ENCODE measurements around the gene LTB.

Gene LTB

DNA sequence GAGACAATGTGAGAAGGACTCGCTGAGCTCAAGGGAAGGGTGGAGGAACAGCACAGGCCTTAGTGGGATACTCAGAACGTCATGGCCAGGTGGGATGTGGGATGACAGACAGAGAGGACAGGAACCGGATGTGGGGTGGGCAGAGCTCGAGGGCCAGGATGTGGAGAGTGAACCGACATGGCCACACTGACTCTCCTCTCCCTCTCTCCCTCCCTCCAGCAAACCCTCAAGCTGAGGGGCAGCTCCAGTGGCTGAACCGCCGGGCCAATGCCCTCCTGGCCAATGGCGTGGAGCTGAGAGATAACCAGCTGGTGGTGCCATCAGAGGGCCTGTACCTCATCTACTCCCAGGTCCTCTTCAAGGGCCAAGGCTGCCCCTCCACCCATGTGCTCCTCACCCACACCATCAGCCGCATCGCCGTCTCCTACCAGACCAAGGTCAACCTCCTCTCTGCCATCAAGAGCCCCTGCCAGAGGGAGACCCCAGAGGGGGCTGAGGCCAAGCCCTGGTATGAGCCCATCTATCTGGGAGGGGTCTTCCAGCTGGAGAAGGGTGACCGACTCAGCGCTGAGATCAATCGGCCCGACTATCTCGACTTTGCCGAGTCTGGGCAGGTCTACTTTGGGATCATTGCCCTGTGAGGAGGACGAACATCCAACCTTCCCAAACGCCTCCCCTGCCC lies 5.2 kb downstream of the LTB start:
- peak in 1 of 4 experiments; percentile 49 for DNase-seq (ENCODE audit: low read depth in 4 of 4, low spot score in 1 of 4)

DNA sequence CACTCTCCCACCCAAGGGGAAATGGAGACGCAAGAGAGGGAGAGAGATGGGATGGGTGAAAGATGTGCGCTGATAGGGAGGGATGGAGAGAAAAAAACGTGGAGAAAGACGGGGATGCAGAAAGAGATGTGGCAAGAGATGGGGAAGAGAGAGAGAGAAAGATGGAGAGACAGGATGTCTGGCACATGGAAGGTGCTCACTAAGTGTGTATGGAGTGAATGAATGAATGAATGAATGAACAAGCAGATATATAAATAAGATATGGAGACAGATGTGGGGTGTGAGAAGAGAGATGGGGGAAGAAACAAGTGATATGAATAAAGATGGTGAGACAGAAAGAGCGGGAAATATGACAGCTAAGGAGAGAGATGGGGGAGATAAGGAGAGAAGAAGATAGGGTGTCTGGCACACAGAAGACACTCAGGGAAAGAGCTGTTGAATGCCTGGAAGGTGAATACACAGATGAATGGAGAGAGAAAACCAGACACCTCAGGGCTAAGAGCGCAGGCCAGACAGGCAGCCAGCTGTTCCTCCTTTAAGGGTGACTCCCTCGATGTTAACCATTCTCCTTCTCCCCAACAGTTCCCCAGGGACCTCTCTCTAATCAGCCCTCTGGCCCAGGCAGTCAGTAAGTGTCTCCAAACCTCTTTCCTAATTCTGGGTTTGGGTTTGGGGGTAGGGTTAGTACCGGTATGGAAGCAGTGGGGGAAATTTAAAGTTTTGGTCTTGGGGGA lies 6.1 kb downstream of the LTB start:
- DNase-seq (ENCODE audit: low read depth in 4 of 4, low spot score in 1 of 4) = no peak

- DNase-seq (ENCODE audit: low read depth in 4 of 4, low spot score in 1 of 4) = peak; percentile 66 to 90 (median 77)
Measured at GRCh38 chr6:31575335-31575901, 6.8 kb downstream of the LTB start, which contains the start of gene TNF. Gene TNF (plus strand): TSS chr6:31575565. CDS start chr6:31575742, 177 bp downstream.

DNA sequence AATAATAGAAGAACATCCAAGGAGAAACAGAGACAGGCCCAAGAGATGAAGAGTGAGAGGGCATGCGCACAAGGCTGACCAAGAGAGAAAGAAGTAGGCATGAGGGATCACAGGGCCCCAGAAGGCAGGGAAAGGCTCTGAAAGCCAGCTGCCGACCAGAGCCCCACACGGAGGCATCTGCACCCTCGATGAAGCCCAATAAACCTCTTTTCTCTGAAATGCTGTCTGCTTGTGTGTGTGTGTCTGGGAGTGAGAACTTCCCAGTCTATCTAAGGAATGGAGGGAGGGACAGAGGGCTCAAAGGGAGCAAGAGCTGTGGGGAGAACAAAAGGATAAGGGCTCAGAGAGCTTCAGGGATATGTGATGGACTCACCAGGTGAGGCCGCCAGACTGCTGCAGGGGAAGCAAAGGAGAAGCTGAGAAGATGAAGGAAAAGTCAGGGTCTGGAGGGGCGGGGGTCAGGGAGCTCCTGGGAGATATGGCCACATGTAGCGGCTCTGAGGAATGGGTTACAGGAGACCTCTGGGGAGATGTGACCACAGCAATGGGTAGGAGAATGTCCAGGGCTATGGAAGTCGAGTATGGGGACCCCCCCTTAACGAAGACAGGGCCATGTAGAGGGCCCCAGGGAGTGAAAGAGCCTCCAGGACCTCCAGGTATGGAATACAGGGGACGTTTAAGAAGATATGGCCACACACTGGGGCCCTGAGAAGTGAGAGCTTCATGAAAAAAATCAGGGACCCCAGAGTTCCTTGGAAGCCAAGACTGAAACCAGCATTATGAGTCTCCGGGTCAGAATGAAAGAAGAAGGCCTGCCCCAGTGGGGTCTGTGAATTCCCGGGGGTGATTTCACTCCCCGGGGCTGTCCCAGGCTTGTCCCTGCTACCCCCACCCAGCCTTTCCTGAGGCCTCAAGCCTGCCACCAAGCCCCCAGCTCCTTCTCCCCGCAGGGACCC lies 7.8 kb downstream of the LTB start:
- peak in 2 of 4 experiments; percentile 30 to 71 for DNase-seq (ENCODE audit: low read depth in 4 of 4, low spot score in 1 of 4)

DNA sequence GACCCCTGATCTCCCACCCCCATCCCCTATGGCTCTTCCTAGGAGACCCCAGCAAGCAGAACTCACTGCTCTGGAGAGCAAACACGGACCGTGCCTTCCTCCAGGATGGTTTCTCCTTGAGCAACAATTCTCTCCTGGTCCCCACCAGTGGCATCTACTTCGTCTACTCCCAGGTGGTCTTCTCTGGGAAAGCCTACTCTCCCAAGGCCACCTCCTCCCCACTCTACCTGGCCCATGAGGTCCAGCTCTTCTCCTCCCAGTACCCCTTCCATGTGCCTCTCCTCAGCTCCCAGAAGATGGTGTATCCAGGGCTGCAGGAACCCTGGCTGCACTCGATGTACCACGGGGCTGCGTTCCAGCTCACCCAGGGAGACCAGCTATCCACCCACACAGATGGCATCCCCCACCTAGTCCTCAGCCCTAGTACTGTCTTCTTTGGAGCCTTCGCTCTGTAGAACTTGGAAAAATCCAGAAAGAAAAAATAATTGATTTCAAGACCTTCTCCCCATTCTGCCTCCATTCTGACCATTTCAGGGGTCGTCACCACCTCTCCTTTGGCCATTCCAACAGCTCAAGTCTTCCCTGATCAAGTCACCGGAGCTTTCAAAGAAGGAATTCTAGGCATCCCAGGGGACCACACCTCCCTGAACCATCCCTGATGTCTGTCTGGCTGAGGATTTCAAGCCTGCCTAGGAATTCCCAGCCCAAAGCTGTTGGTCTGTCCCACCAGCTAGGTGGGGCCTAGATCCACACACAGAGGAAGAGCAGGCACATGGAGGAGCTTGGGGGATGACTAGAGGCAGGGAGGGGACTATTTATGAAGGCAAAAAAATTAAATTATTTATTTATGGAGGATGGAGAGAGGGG lies 8.8 kb downstream of the LTB start:
- DNase-seq (ENCODE audit: low read depth in 4 of 4, low spot score in 1 of 4) = no peak

DNA sequence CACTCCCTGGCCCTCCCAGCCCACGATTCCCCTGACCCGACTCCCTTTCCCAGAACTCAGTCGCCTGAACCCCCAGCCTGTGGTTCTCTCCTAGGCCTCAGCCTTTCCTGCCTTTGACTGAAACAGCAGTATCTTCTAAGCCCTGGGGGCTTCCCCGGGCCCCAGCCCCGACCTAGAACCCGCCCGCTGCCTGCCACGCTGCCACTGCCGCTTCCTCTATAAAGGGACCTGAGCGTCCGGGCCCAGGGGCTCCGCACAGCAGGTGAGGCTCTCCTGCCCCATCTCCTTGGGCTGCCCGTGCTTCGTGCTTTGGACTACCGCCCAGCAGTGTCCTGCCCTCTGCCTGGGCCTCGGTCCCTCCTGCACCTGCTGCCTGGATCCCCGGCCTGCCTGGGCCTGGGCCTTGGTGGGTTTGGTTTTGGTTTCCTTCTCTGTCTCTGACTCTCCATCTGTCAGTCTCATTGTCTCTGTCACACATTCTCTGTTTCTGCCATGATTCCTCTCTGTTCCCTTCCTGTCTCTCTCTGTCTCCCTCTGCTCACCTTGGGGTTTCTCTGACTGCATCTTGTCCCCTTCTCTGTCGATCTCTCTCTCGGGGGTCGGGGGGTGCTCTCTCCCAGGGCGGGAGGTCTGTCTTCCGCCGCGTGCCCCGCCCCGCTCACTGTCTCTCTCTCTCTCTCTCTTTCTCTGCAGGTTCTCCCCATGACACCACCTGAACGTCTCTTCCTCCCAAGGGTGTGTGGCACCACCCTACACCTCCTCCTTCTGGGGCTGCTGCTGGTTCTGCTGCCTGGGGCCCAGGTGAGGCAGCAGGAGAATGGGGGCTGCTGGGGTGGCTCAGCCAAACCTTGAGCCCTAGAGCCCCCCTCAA lies 9.9 kb downstream of the LTB start, which contains the start of gene LTA:
LTA (plus strand) TSS at position 249 of the 871 bp plus-strand sequence; CDS start at position 703, 454 bp downstream.
- DNase-seq (ENCODE audit: low read depth in 4 of 4, low spot score in 1 of 4) = peak in 3 of 4 experiments; percentile 59 to 81 (median 72)

DNA sequence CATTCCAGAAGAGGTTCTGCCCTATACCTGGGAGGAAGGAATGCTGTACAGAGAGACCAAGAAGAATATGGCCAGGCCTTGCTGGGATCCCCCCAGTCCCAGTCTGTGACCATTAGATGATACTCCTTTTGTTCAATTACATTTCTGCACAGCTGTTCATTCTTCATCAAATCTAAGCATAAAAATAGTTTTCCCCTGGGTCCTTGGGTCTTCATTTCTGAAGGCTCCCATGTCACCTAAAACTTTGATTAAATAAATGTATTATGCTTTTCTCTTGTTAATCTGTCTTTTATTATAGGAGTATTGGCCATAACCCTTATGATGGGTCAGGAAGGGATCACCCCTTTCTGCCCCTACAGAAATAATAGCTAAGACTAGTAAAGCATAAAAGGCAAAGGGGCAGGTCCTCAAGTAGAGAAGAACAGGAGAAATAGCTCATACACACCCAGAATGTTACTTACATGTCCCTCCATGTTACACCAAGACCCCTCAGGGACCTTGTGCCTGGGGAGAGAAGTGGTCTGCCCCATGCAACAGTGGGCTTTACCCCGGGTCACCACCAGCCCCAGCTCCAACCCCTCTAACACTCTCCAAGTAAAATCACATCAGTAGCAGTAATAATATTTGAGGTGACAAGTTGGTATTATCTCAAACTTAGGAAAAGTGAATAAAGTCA lies 12.2 kb downstream of the LTB start:
- no peak for DNase-seq (ENCODE audit: low read depth in 4 of 4, low spot score in 1 of 4)

- peak in 2 of 4 experiments; percentile 48 to 61 for DNase-seq (ENCODE audit: low read depth in 4 of 4, low spot score in 1 of 4)
Measured at GRCh38 chr6:31568537-31568961, 13.7 kb downstream of the LTB start.

DNA sequence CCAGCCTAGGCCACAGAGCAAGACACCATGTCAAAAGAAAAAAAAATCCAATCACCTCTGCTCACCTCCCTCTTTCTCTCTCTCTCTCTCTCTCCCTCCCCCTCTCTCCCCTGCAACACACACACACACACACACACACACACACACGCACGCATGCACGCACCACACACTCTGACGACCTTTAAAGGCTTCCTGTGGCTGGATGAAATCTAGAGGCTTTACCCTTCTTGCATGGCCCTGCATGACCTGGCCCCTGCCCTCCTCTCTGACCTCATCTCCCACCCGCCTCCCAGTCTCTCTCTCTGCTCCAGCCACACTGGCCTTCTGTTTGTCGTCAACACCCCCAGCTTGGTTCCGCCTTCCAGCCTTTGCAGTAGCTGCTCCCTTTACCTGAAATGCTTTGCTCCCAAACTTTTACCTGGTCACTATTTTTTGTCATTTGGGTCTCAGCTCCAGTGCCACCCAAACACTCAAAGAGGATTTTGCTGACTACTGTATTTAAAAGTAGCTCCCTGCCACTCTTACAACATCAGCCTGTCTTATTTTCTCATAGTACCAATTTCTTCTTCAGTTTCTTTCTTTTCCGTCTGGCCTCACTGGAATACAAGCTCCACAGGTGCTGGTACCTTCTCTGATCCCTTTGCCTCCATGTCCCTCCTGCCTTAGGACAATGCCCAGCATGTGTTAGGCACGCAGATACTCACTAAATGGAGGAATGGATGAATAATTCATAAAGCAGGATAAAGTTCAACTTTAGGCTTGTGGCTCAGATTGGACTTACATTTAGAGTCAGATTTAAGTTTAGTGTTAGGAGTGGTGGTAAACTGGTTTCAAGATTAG lies 14.5 kb downstream of the LTB start:
- DNase-seq (ENCODE audit: low read depth in 4 of 4, low spot score in 1 of 4) = no peak

- no peak for DNase-seq (ENCODE audit: low read depth in 4 of 4, low spot score in 1 of 4)
Measured at GRCh38 chr6:31560697-31561058, 21.5 kb downstream of the LTB start.

DNA sequence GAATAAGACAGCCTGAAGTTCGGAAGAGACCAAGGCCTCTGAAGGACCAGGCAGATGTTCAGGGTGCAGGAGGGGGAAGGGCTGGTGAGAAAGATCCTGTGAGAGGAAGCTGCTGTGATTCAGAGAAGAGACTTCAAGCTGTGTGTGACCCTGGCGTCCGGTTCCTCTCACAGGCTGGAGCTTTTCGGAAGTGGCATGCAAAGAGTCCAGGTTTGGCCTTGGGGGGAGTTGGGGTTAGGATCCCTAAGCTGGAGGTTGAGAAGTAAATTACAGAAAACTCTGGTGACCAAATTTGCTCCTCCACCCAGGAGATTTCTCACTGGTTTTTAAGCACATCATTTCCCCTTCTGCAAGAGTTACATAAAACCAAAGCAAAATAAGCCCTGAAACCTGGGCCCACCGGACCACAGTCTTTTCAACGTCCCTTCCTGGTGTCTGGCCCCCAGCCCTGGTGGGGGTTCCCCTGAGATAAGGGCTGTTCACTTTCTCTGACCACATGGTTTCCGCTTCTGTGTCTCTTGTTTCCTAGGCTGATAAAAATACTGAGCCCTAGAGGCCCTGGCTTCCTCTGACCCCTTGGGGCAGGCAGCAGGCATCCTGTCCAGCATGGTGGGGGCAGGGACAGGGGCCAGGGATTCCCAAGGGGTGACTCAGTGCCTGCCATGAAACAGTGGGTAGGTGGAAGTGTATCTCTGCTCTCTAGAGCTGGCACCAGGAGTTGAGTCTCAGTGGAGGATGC lies 22.1 kb downstream of the LTB start:
- peak in 1 of 4 experiments; percentile 49 for DNase-seq (ENCODE audit: low read depth in 4 of 4, low spot score in 1 of 4)

- DNase-seq (ENCODE audit: low read depth in 4 of 4, low spot score in 1 of 4) = no peak
Measured at GRCh38 chr6:31559606-31559957, 22.6 kb downstream of the LTB start.

- DNase-seq (ENCODE audit: low read depth in 4 of 4, low spot score in 1 of 4) = peak in 3 of 4 experiments; percentile 50 to 73 (median 59)
Measured at GRCh38 chr6:31558631-31559500, 23.4 kb downstream of the LTB start.

GRCh38 chr6:31558318-31558625 lies 24.0 kb downstream of the LTB start:
- DNase-seq (ENCODE audit: low read depth in 4 of 4, low spot score in 1 of 4) = no peak

DNA sequence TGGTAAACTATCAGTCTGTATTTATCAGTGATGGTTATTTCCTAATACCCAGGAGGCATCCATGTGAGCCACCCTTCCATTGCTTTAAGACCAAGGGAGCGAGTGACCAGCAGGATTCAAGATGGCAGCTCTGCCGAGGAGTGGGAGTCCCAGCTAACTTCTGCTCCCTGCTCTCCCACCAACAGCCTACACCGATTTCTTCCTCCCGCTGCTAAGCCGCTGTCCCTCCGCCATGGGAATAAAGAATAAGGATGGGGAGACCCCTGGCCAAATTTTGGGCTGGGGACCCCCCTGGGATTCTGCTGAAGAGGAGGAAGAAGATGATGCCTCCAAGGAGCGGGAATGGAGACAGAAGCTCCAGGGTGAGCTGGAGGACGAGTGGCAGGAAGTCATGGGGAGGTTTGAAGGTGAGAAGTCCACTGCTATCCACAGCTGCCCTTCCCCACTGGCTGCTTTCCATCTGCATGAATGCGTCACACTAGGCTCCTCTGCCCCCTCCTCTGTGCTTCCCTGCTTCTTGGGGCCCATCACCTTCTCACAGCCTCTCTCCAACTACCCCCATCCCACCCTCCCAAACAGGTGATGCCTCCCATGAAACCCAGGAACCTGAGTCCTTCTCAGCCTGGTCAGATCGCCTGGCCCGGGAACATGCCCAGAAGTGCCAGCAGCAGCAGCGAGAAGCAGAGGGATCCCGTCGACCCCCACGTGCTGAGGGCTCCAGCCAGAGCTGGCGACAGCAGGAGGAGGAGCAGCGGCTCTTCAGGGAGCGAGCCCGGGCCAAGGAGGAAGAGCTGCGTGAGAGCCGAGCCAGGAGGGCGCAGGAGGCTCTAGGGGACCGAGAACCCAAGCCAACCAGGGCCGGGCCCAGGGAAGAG lies 24.5 kb downstream of the LTB start:
- DNase-seq (ENCODE audit: low read depth in 4 of 4, low spot score in 1 of 4) = no peak

Data from stimulated activated CD4-positive, alpha-beta T cell treated with anti-CD3 and anti-CD28 coated beads, Interleukin-1b, Interleukin-23, amount 100 ng/mL, for 24 hours (primary cell).